RWPE2 (cell line): Measurements from ENCODE around the gene GAREM1.
"Not testable (repeated sequence)": the region's sequence is repeated elsewhere in the genome, so short reads cannot be mapped to it uniquely, and the experiment has no call there.

Source experiments
- ATAC-seq: fragments of 200-7000 bp; cut with Tn5 transposase; 3 replicates; pipeline ENCODE4 v1.9.1; 2021; ENCODE audit warnings: low read depth
- DNase-seq: peaks from one replicate; pipeline ENCODE4 v3.0.0-alpha.2; 2020; ENCODE audit warnings: low spot score
- H3K27ac ChIP-seq: fragments of 450-650 bp; 2 replicates; pipeline ENCODE4 v1.5.1; 2017; ENCODE audit warnings: mild to moderate bottlenecking; ENCODE audit not compliant: poor library complexity, severe bottlenecking
- H3K27me3 ChIP-seq: fragments of 250-450 bp; sonication (Bioruptor Pico); 2 replicates; pipeline ENCODE4 v1.5.1; 2021; ENCODE audit warnings: mild to moderate bottlenecking, moderate library complexity; ENCODE audit not compliant: insufficient read depth, poor library complexity, severe bottlenecking
- H3K36me3 ChIP-seq: fragments of 250-450 bp; sonication (Bioruptor Pico); 2 replicates; pipeline ENCODE4 v1.5.1; 2020; ENCODE audit warnings: low read depth, mild to moderate bottlenecking, moderate library complexity
- H3K4me1 ChIP-seq: fragments of 250-450 bp; sonication (Bioruptor Pico); 2 replicates; pipeline ENCODE4 v1.5.1; 2021; ENCODE audit warnings: mild to moderate bottlenecking, moderate library complexity; ENCODE audit not compliant: insufficient read depth, poor library complexity, severe bottlenecking
- H3K4me3 ChIP-seq: fragments of 250-450 bp; sonication (Bioruptor Pico); 2 replicates; pipeline ENCODE4 v1.5.1; 2021; ENCODE audit warnings: mild to moderate bottlenecking, moderate library complexity; ENCODE audit not compliant: severe bottlenecking
- H3K9me3 ChIP-seq: fragments of 250-450 bp; sonication (Bioruptor Pico); 2 replicates; pipeline ENCODE4 v1.5.1; 2021; ENCODE audit warnings: mild to moderate bottlenecking, moderate library complexity; ENCODE audit not compliant: severe bottlenecking
- TF ChIP-seq, protein P1 (sequence below): fragments of 450-650 bp; IDR thresholded peaks from one replicate; pipeline ENCODE4 v1.5.1; 2017; ENCODE audit warnings: mild to moderate bottlenecking, moderate library complexity; ENCODE audit not compliant: poor library complexity, severe bottlenecking

Gene GAREM1

DNA sequence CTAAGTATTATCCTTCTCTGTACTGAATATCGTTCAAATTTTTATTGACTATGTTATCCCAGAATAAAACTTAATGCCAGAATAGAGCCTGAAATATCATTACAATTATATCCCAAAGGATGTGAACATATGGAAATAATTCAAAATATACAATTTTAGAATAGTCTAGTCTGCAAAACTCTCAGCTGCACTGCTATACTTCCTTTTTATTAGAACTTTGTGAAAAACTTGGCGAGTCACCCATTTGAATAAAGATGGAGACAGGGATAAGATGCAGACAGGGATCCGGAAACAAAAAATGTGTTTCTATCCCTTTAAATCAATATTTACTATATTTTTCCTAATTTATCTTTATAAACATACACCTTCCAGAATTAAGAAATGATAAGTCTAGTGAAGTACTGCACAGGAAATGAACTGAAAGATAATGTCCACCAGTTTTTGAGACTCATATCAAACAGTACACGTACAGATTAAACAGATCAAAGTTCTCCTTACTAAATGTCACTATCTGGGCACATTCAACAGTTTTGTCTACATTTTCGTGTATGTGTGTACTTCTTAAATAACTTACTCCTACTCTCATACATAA lies 173.0 kb downstream of the GAREM1 start:
- no peaks in the 10 kb centered on the region for H3K36me3 ChIP-seq
- ATAC-seq (no peak), DNase-seq (no peak)
- H3K4me1 ChIP-seq = peaks cover 9% of the 10 kb centered on the region
- no peak overlapping the region for H3K4me3 ChIP-seq
- H3K27me3 ChIP-seq = no peaks in the 10 kb centered on the region
- TF ChIP-seq, protein P1, sequence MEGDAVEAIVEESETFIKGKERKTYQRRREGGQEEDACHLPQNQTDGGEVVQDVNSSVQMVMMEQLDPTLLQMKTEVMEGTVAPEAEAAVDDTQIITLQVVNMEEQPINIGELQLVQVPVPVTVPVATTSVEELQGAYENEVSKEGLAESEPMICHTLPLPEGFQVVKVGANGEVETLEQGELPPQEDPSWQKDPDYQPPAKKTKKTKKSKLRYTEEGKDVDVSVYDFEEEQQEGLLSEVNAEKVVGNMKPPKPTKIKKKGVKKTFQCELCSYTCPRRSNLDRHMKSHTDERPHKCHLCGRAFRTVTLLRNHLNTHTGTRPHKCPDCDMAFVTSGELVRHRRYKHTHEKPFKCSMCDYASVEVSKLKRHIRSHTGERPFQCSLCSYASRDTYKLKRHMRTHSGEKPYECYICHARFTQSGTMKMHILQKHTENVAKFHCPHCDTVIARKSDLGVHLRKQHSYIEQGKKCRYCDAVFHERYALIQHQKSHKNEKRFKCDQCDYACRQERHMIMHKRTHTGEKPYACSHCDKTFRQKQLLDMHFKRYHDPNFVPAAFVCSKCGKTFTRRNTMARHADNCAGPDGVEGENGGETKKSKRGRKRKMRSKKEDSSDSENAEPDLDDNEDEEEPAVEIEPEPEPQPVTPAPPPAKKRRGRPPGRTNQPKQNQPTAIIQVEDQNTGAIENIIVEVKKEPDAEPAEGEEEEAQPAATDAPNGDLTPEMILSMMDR = no peak
- no peak overlapping the region for H3K27ac ChIP-seq
- no peaks in the 10 kb centered on the region for H3K9me3 ChIP-seq

DNA sequence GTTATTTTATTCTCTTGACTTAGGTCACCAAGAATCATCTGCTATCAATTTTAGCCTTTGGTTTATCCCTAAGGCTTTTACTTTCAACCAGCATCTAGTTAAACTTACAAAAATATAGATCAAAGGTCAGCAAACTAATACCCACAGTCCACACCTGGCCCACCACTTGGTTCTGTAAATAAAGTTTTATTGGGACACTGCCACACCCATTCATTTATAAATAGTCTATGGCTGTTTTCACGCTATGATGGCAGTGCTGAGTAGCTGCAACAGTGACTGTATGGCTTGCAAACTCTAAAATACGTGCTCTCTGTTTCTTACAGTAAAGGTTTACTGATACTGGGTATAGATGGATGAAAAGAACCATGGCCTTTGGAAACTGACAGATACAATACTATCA lies 173.8 kb downstream of the GAREM1 start:
- Histone ChIP-seq H3K27me3 (no peaks in the 10 kb centered on the region), H3K36me3 (no peaks in the 10 kb centered on the region), H3K9me3 (no peaks in the 10 kb centered on the region), H3K27ac (no peak overlapping the region), H3K4me3 (no peak overlapping the region), H3K4me1 (peaks cover 3% of the 10 kb centered on the region)
- TF ChIP-seq, protein P1 = no peak
- ATAC-seq (no peak), DNase-seq (no peak)

DNA sequence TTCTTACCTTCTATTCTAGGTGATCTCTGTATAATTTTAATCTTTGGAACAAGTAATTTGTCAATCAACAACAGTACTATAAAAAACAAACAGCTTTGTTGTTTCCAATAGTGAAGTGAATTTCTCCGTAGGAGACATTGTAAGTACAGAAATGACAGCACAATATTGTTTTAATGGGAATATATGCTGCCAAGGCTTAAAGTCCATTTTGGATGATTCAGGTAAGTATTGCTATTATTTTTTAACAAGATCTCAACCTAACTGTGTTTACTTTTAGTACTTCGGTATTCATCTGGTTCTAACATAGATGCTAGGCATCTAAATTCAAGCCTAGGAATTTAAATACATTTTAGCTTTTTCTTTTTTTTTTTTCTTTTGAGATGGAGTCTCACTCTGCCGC lies 175.1 kb downstream of the GAREM1 start:
- no peak for DNase-seq
- no peak overlapping the region for H3K27ac ChIP-seq
- H3K36me3 ChIP-seq = no peaks in the 10 kb centered on the region
- no peaks in the 10 kb centered on the region for H3K27me3 ChIP-seq
- TF ChIP-seq, protein P1 = no peak
- H3K4me1 ChIP-seq = no peaks in the 10 kb centered on the region
- ATAC-seq = no peak
- H3K4me3 ChIP-seq = no peak overlapping the region
- H3K9me3 ChIP-seq = no peaks in the 10 kb centered on the region

DNA sequence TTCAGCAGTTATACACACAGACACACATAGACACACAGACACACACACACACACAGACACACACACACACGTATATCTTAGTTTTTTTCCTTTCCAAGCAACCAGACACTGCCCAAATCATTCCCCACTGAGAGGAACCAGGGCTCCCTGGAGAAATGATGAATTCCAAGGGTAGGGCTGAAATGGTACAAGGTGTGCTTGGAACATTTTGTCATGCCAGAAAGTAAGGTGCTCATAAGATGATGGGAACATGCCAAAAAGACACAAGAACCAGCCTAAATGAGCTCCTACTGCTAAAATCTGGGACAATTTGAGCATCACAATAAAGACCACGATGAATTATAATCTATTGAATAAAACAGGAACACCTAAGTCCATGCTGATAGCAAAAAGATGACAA lies 177.6 kb downstream of the GAREM1 start:
- H3K27ac ChIP-seq = no peak overlapping the region
- TF ChIP-seq, protein P1 = no peak

DNA sequence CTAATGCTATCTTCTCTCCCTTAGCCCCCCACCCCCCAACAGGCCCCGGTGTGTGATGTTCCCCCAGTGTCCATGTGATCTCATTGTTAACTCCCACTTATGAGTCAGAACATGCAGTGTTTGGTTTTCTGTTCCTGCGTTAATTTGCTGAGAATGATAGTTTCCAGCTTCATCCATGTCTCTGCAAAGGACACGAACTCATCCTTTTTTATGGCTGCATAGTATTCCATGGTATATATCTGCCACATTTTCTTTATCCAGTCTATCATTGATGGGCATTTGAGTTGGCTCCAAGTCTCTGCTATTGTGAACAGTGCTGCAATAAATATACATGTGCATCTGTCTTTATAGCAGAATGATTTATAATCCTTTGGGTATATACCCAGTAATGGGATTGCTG lies 179.1 kb downstream of the GAREM1 start:
- not testable (repeated sequence) for H3K4me1 ChIP-seq, ATAC-seq, H3K36me3 ChIP-seq, H3K27ac ChIP-seq, DNase-seq, H3K4me3 ChIP-seq, H3K9me3 ChIP-seq, H3K27me3 ChIP-seq

More for the DNA sequence above, 177.6 kb downstream of the GAREM1 start:
- Histone ChIP-seq H3K27me3 (no peaks in the 10 kb centered on the region), H3K9me3 (no peaks in the 10 kb centered on the region), H3K4me3 (no peak overlapping the region), H3K4me1 (no peaks in the 10 kb centered on the region), H3K36me3 (no peaks in the 10 kb centered on the region)
- no peak for DNase-seq
- ATAC-seq = no peak
